H9 (cell line): Measurements from ENCODE around the gene POLR3H. TPM values are rescaled to one million over a fixed set of nuclear protein-coding genes. Genes with fewer than 3 reads are reported as not detected.

Experiments used
- DNase-seq: peaks from one replicate; pipeline ENCODE4 v3.0.0-alpha.2; 2017
- H2AFZ ChIP-seq: one replicate; pipeline ENCODE4 v1.6.1; 2013; ENCODE audit warnings: mild to moderate bottlenecking, low read length, control low read depth, moderate library complexity
- H2AK5ac ChIP-seq: 2 replicates; pipeline ENCODE4 v1.6.1; 2013; ENCODE audit warnings: low read length, control low read depth, mixed read lengths; ENCODE audit not compliant: insufficient read length
- H2BK120ac ChIP-seq: one replicate; pipeline ENCODE4 v1.6.1; 2013; ENCODE audit warnings: low read depth, mild to moderate bottlenecking, low read length, control low read depth, inconsistent platforms; ENCODE audit not compliant: poor library complexity, severe bottlenecking
- H2BK12ac ChIP-seq: 2 replicates; pipeline ENCODE4 v1.6.1; 2013; ENCODE audit warnings: low read length, control low read depth, mixed read lengths, low read depth; ENCODE audit not compliant: insufficient read length
- H2BK15ac ChIP-seq: 2 replicates; pipeline ENCODE4 v1.6.1; 2013; ENCODE audit warnings: low read depth, low read length, control low read depth
- H2BK20ac ChIP-seq: one replicate; pipeline ENCODE4 v1.6.1; 2013; ENCODE audit warnings: low read depth, mild to moderate bottlenecking, low read length, control low read depth, inconsistent platforms; ENCODE audit not compliant: poor library complexity, severe bottlenecking
- H2BK5ac ChIP-seq: 2 replicates; pipeline ENCODE4 v1.6.1; 2013; ENCODE audit warnings: low read length, control low read depth, mixed read lengths; ENCODE audit not compliant: insufficient read length
- H3K14ac ChIP-seq: 2 replicates; pipeline ENCODE4 v1.6.1; 2013; ENCODE audit warnings: low read length, control low read depth; ENCODE audit not compliant: insufficient read depth
- H3K18ac ChIP-seq: 2 replicates; pipeline ENCODE4 v1.6.1; 2013; ENCODE audit warnings: low read depth, mild to moderate bottlenecking, mixed read lengths, low read length, control low read depth; ENCODE audit not compliant: insufficient read length
- H3K23ac ChIP-seq: 2 replicates; pipeline ENCODE4 v1.6.1; 2013; ENCODE audit warnings: low read length, control low read depth, mixed read lengths, low read depth; ENCODE audit not compliant: insufficient read length
- H3K23me2 ChIP-seq: 2 replicates; pipeline ENCODE4 v1.6.1; 2013; ENCODE audit warnings: low read depth, mild to moderate bottlenecking, mixed read lengths, low read length, control low read depth; ENCODE audit not compliant: insufficient read length, poor library complexity, severe bottlenecking
- H3K27ac ChIP-seq: 2 replicates; pipeline ENCODE4 v1.5.1; 2013; ENCODE audit warnings: low read length, control low read depth, mixed read lengths, low read depth; ENCODE audit not compliant: insufficient read length
- H3K27me3 ChIP-seq: 2 replicates; pipeline ENCODE4 v1.6.1; 2013; ENCODE audit warnings: low read length, control low read depth, inconsistent platforms; ENCODE audit not compliant: insufficient read depth
- H3K4ac ChIP-seq: 2 replicates; pipeline ENCODE4 v1.6.1; 2013; ENCODE audit warnings: low read depth, mild to moderate bottlenecking, control low read depth, inconsistent platforms, low read length, moderate library complexity
- H3K4me1 ChIP-seq: 2 replicates; pipeline ENCODE4 v1.6.1; 2013; ENCODE audit warnings: low read length, control low read depth, inconsistent platforms; ENCODE audit not compliant: insufficient read depth
- H3K4me2 ChIP-seq: 2 replicates; pipeline ENCODE4 v1.6.1; 2013; ENCODE audit warnings: low read length, control low read depth, mixed read lengths; ENCODE audit not compliant: insufficient read length, insufficient read depth
- H3K56ac ChIP-seq: 2 replicates; pipeline ENCODE4 v1.6.1; 2013; ENCODE audit warnings: low read depth, mild to moderate bottlenecking, mixed read lengths, low read length, control low read depth; ENCODE audit not compliant: insufficient read length
- H3K79me1 ChIP-seq: 2 replicates; pipeline ENCODE4 v1.6.1; 2013; ENCODE audit warnings: low read depth, mild to moderate bottlenecking, moderate library complexity, low read length, control low read depth, inconsistent platforms; ENCODE audit not compliant: insufficient read depth, poor library complexity, severe bottlenecking
- H3K79me2 ChIP-seq: 2 replicates; pipeline ENCODE4 v1.6.1; 2013; ENCODE audit warnings: low read length, control low read depth, inconsistent platforms; ENCODE audit not compliant: insufficient read depth
- H3K9ac ChIP-seq: 2 replicates; pipeline ENCODE4 v1.6.1; 2013; ENCODE audit warnings: low read length, control low read depth, mixed read lengths; ENCODE audit not compliant: insufficient read length; ENCODE audit errors: extremely low read depth
- H3K9me3 ChIP-seq: one replicate; pipeline ENCODE4 v1.6.1; 2013; ENCODE audit warnings: low read depth, low read length, inconsistent platforms; ENCODE audit not compliant: control insufficient read depth
- H3T11ph ChIP-seq: one replicate; pipeline ENCODE4 v1.6.1; 2013; ENCODE audit warnings: mild to moderate bottlenecking, low read length, control low read depth, inconsistent platforms
- H4K20me1 ChIP-seq: one replicate; pipeline ENCODE4 v1.6.1; 2013; ENCODE audit not compliant: control insufficient read depth, insufficient read length, insufficient read depth
- H4K5ac ChIP-seq: 2 replicates; pipeline ENCODE4 v1.6.1; 2013; ENCODE audit warnings: low read depth, mild to moderate bottlenecking, mixed read lengths, low read length, control low read depth; ENCODE audit not compliant: insufficient read length
- H4K8ac ChIP-seq: replicated peaks from 2 replicates; pipeline ENCODE4 v1.6.1; 2013; ENCODE audit warnings: low read length, control low read depth, mixed read lengths, low read depth; ENCODE audit not compliant: insufficient read length
- H4K91ac ChIP-seq: 2 replicates; pipeline ENCODE4 v1.6.1; 2013; ENCODE audit warnings: low read depth, mild to moderate bottlenecking, moderate library complexity, mixed read lengths, low read length, control low read depth; ENCODE audit not compliant: insufficient read length
- H3K27ac Mint-ChIP-seq, 3 experiments: 2 replicates in 2 of 3; 3 replicates in 1 of 3; pipeline ENCODE4 v1.8.0; 2020 to 2021; ENCODE audit warnings: mixed read lengths in 3 of 3, mild to moderate bottlenecking in 1 of 3, moderate library complexity in 1 of 3
- H3K27me3 Mint-ChIP-seq: 2 replicates; pipeline ENCODE4 v1.8.0; 2021; ENCODE audit warnings: low read depth, mild to moderate bottlenecking, moderate library complexity, mixed read lengths
- H3K36me3 Mint-ChIP-seq, 3 experiments: 2 replicates in 2 of 3; 3 replicates in 1 of 3; pipeline ENCODE4 v1.8.0; 2020 to 2021; ENCODE audit warnings: low read depth in 3 of 3, mixed read lengths in 3 of 3; ENCODE audit not compliant: insufficient read depth in 1 of 3
- H3K4me1 Mint-ChIP-seq, 2 experiments: 2 replicates each; pipeline ENCODE4 v1.8.0; 2020; ENCODE audit warnings: mixed read lengths in 2 of 2
- H3K4me3 Mint-ChIP-seq, 2 experiments: 2 replicates in 1 of 2; 3 replicates in 1 of 2; pipeline ENCODE4 v1.8.0; 2020 to 2021; ENCODE audit warnings: mild to moderate bottlenecking in 2 of 2, mixed read lengths in 2 of 2, moderate library complexity in 1 of 2
- H3K9me3 Mint-ChIP-seq, 2 experiments: 2 replicates in 1 of 2; 3 replicates in 1 of 2; pipeline ENCODE4 v1.8.0; 2020; ENCODE audit warnings: mild to moderate bottlenecking in 2 of 2, mixed read lengths in 2 of 2, moderate library complexity in 1 of 2
- WGBS: extraction: QIAGEN DNeasy Blood & Tissue Kit; methylation state at CpG from one replicate; pipeline ENCODE4 v1.1.7; 2013; ENCODE audit warnings: missing lambda C conversion rate, low lambda C conversion rate, mixed read lengths; ENCODE audit not compliant: insufficient read length; ENCODE audit errors: extremely low coverage; 5-methylcytosine and 5-hydroxymethylcytosine counted together
- total RNA-seq: library from RNA; stranded (reverse); gene quantifications from 2 replicates; pipeline ENCODE4 v1.2.1, GENCODE V29; 2021
- TF ChIP-seq, protein P1 (sequence below): fragments of 200-600 bp; sonication (generic); conservative IDR thresholded peaks from 3 replicates; pipeline ENCODE4 v1.8.0; 2021; ENCODE audit warnings: antibody characterized with exemption, mild to moderate bottlenecking

The POLR3H gene
- total RNA-seq, 1 experiment from 2014 or later = 68.2 TPM

DNA sequence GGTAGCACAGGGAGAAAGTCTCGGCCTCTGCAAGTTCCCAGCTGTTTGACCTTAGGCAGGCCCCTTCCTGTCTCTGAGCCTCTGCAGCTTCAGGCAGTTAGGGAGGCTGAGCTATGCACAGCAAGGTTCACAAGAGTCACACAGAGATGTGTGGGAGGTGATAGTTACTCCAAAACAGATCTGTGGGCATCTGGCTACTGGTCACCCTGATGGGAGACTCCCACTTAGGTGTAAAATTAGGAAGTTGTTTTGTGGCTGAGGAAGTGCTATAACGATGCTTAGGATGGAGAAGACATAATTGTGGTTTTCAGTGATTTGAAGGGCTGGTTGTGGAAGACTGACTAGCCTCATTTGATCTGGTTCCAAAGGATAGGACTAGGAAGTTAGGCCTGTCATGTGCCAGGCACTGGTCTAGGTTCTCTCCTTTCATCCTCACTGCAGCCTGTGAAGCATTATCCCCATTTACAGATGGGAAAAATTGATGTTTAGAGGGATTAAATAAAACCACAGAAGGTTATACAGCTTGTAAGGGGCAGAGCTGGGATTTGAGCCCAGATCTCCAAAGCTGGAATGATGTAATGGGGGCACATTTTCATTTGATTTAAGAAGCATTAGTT lies 61.8 kb downstream of the POLR3H start:
- no peak for DNase-seq
- H3K56ac ChIP-seq = no peak overlapping the region
- no peak overlapping the region for H3K18ac ChIP-seq
- no peak overlapping the region for H2BK20ac ChIP-seq
- H3T11ph ChIP-seq = no peak overlapping the region
- no peak overlapping the region for H3K9ac ChIP-seq
- Mint-ChIP-seq H3K9me3 (no peaks in the 10 kb centered on the region), H3K27me3 (no peaks in the 10 kb centered on the region), H3K27ac (peak overlapping the region; percentile 0 to 78 (median 68); a peak in 6 of 7 replicates), H3K4me1 (peaks cover 55 to 62% of the 10 kb centered on the region in 2 experiments), H3K4me3 (peak overlapping the region in 1 of 2 experiments; percentile 22; a peak in 2 of 5 replicates), H3K36me3 (no peaks in the 10 kb centered on the region; a peak in 1 of 7 replicates)
- WGBS = no CpG with 5 or more reads among the region's 2 CpGs
- H3K9me3 ChIP-seq = no peaks in the 10 kb centered on the region
- no peak overlapping the region for H3K27ac ChIP-seq
- peak overlapping the region; percentile 4 for H3K4me2 ChIP-seq
- peaks cover 15% of the 10 kb centered on the region for H3K4me1 ChIP-seq
- no peak overlapping the region for H4K5ac ChIP-seq
- no peak overlapping the region for H4K91ac ChIP-seq
- TF ChIP-seq, protein P1, sequence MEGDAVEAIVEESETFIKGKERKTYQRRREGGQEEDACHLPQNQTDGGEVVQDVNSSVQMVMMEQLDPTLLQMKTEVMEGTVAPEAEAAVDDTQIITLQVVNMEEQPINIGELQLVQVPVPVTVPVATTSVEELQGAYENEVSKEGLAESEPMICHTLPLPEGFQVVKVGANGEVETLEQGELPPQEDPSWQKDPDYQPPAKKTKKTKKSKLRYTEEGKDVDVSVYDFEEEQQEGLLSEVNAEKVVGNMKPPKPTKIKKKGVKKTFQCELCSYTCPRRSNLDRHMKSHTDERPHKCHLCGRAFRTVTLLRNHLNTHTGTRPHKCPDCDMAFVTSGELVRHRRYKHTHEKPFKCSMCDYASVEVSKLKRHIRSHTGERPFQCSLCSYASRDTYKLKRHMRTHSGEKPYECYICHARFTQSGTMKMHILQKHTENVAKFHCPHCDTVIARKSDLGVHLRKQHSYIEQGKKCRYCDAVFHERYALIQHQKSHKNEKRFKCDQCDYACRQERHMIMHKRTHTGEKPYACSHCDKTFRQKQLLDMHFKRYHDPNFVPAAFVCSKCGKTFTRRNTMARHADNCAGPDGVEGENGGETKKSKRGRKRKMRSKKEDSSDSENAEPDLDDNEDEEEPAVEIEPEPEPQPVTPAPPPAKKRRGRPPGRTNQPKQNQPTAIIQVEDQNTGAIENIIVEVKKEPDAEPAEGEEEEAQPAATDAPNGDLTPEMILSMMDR = no peak
- H3K27me3 ChIP-seq = no peaks in the 10 kb centered on the region
- H4K8ac ChIP-seq = no peak overlapping the region
- H2BK15ac ChIP-seq = no peak overlapping the region
- no peaks in the 10 kb centered on the region for H3K23me2 ChIP-seq
- no peak overlapping the region for H2BK12ac ChIP-seq
- no peak overlapping the region for H3K4ac ChIP-seq
- no peak overlapping the region for H3K23ac ChIP-seq
- H2BK5ac ChIP-seq = no peak overlapping the region
- H2AK5ac ChIP-seq = no peak overlapping the region
- no peaks in the 10 kb centered on the region for H3K79me1 ChIP-seq
- no peak overlapping the region for H2BK120ac ChIP-seq
- H4K20me1 ChIP-seq = peaks cover 2% of the 10 kb centered on the region
- H3K79me2 ChIP-seq = peaks cover 6% of the 10 kb centered on the region; the same call in 1 of the 2 replicates
- no peak overlapping the region for H3K14ac ChIP-seq
- H2AFZ ChIP-seq = no peak overlapping the region
